PC-3 (cell line): Measurements from ENCODE around the gene RIN2.

ENCODE experiments used
- EZH2 ChIP-seq: fragments of 300-600 bp; sonication (generic); IDR thresholded peaks from one replicate; pipeline ENCODE4 v1.6.1; 2017; ENCODE audit warnings: antibody characterized with exemption, mild to moderate bottlenecking, low read length; ENCODE audit not compliant: unreplicated experiment
- EZH2phosphoT487 ChIP-seq: fragments of 300-600 bp; sonication (generic); IDR thresholded peaks from 2 replicates; pipeline ENCODE4 v1.6.1; 2018; ENCODE audit warnings: mild to moderate bottlenecking, antibody characterized with exemption, low read length, borderline replicate concordance
- TF ChIP-seq, protein P1 (sequence below): fragments of 300-600 bp; sonication (generic); conservative IDR thresholded peaks from 2 replicates; pipeline ENCODE4 v1.5.1; 2017; ENCODE audit warnings: antibody characterized with exemption, low read depth, mild to moderate bottlenecking, low read length

- TF ChIP-seq EZH2, result no peak
- TF ChIP-seq, protein P1, sequence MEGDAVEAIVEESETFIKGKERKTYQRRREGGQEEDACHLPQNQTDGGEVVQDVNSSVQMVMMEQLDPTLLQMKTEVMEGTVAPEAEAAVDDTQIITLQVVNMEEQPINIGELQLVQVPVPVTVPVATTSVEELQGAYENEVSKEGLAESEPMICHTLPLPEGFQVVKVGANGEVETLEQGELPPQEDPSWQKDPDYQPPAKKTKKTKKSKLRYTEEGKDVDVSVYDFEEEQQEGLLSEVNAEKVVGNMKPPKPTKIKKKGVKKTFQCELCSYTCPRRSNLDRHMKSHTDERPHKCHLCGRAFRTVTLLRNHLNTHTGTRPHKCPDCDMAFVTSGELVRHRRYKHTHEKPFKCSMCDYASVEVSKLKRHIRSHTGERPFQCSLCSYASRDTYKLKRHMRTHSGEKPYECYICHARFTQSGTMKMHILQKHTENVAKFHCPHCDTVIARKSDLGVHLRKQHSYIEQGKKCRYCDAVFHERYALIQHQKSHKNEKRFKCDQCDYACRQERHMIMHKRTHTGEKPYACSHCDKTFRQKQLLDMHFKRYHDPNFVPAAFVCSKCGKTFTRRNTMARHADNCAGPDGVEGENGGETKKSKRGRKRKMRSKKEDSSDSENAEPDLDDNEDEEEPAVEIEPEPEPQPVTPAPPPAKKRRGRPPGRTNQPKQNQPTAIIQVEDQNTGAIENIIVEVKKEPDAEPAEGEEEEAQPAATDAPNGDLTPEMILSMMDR, result no peak
- TF ChIP-seq EZH2phosphoT487, result no peak
Measured at GRCh38 chr20:19768325-19768842, 10.3 kb downstream of the RIN2 start.
